CD4-positive, alpha-beta T cell treated with Interferon alpha-2 for 1 hour (primary cell): Measurements from ENCODE around the gene CENPW.
A peak's percentile ranks its signal among the peaks of the same experiment; 100 is the strongest.

Source experiments
- DNase-seq, 2 donors: peaks; one replicate each; pipeline ENCODE4 v3.0.0-alpha.2; 2020 to 2022

The CENPW gene

GRCh38 chr6:126339796-126340609 is at the start of gene CENPW:
CENPW (plus strand) TSS chr6:126340115; CDS start chr6:126340274, 159 bp downstream.
- DNase-seq = peak; percentile 87 to 92

GRCh38 chr6:126293891-126294524 is 45.9 kb upstream of the CENPW start:
- no peak for DNase-seq

- no peak for DNase-seq
Measured at GRCh38 chr6:126300126-126300525, 39.8 kb upstream of the CENPW start.

GRCh38 chr6:126300735-126301134 is 39.2 kb upstream of the CENPW start:
- peak in 1 of 2 donors; percentile 1 for DNase-seq

GRCh38 chr6:126302191-126302590 is 37.7 kb upstream of the CENPW start:
- DNase-seq = no peak

GRCh38 chr6:126307849-126308248 is 32.1 kb upstream of the CENPW start:
- no peak for DNase-seq

- DNase-seq = no peak
Measured at GRCh38 chr6:126308362-126308761, 31.6 kb upstream of the CENPW start.

- DNase-seq = no peak
Measured at GRCh38 chr6:126312013-126312665, 27.8 kb upstream of the CENPW start.

GRCh38 chr6:126313941-126314340 is 26.0 kb upstream of the CENPW start:
- no peak for DNase-seq

- no peak for DNase-seq
Measured at GRCh38 chr6:126318797-126319196, 21.1 kb upstream of the CENPW start.

- DNase-seq = no peak
Measured at GRCh38 chr6:126333729-126334128, 6.2 kb upstream of the CENPW start.

GRCh38 chr6:126335210-126335609 is 4.7 kb upstream of the CENPW start:
- no peak for DNase-seq

- peak; percentile 8 to 11 for DNase-seq
Measured at GRCh38 chr6:126337323-126337722, 2.6 kb upstream of the CENPW start.

- no peak for DNase-seq
Measured at GRCh38 chr6:126341126-126341525, 1.2 kb downstream of the CENPW start.

GRCh38 chr6:126344181-126344580 is 4.3 kb downstream of the CENPW start:
- DNase-seq = no peak

- no peak for DNase-seq
Measured at GRCh38 chr6:126351960-126352359, 12.0 kb downstream of the CENPW start.

- no peak for DNase-seq
Measured at GRCh38 chr6:126352514-126352913, 12.6 kb downstream of the CENPW start.

- no peak for DNase-seq
Measured at GRCh38 chr6:126356526-126356925, 16.6 kb downstream of the CENPW start.

GRCh38 chr6:126359936-126360537 is 20.1 kb downstream of the CENPW start:
- no peak for DNase-seq

- no peak for DNase-seq
Measured at GRCh38 chr6:126361832-126362440, 22.0 kb downstream of the CENPW start.

- DNase-seq = no peak
Measured at GRCh38 chr6:126367849-126368248, 27.9 kb downstream of the CENPW start.

GRCh38 chr6:126372626-126373025 is 32.7 kb downstream of the CENPW start:
- no peak for DNase-seq

- DNase-seq = no peak
Measured at GRCh38 chr6:126373344-126373743, 33.4 kb downstream of the CENPW start.
